HG03135 (cell line): Measurements from ENCODE around the gene CPED1.

Experiments used
- ATAC-seq: cut with Tn5 transposase; IDR thresholded peaks from one replicate; pipeline ENCODE4 v1.9.1; 2021; ENCODE audit warnings: mild to moderate bottlenecking, moderate library complexity; ENCODE audit not compliant: unreplicated experiment

CPED1 gene

GRCh38 chr7:120988591-120989256 is at the start of gene CPED1:
CPED1 (plus strand) TSS chr7:120988711; CDS start chr7:120989622, 911 bp downstream.
- ATAC-seq: peak; percentile 44

DNA sequence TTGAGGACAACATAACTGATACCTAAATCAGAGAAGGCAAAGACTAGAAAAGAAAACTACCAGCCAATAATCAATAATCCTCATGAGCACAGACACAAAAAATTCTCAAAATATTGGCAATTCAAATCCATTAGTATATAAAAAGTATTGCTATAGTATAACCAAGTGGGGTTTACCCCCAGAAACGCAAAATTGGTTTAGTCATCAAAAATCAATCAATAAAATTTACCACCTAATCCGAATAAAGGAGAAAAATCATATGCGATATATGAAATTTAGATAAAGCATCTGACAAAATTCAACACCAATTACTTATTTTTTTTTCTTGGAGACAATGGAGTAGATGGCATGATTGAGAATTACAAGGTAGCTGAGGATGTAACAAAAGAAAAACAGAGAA is 49.2 kb upstream of the CPED1 start:
- no peak for ATAC-seq

DNA sequence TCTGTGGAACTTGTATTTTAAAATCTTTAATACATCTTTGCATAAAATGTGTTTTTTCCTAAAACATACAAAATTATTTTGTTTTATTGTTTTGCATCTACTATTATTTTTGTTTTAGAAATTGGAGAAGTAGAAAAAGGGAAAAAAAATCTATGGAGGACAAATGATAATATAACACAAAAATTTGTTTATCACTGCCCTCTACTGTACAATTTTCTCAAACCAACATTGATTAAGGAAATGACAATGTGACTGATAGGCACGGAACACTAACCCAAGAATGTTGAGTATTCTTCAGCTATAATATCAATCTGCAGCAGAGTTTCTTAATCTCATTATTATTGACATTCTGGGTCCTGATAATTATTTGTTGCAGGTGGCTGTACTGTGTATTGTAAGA is 47.4 kb upstream of the CPED1 start:
- ATAC-seq: no peak

GRCh38 chr7:120941856-120942255 is 46.7 kb upstream of the CPED1 start:
- no peak for ATAC-seq

DNA sequence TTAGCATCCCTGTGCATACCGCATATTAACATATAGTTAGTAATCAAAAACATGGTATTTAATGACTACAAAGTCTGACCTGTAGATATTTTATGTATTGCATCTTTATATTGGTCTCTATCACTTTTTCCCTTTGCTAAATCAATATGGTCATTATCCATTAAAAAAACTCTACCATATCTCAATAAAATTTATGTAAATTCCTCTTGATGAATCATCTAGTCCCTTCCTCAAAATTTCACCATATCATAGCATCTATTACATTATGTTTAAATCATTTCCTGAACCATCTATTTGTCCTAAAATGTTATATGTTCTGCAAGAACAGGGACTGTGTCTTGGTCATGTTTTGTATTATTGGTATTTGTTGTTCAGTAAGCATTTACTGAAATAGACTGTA is 45.6 kb upstream of the CPED1 start:
- ATAC-seq: no peak

- no peak for ATAC-seq
Observed at GRCh38 chr7:120944826-120945562, 43.5 kb upstream of the CPED1 start.

DNA sequence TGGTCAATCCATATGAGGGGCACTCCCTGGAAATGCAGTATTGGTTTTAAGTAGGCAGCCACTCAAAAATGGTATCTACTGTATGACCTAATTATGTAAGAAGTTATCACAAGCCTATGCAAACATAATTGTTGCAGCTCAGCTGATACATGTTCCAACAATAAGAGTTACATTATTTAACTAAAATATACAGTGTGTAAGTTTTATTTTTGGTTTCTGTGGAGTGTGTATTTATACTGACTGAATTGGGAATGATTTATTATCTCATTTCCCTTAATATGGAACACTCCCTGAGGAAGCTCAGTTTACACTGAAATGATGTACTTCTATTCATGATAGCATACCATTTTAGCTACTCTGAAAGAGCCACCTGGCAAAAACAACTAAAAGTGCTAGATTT is 40.5 kb upstream of the CPED1 start:
- ATAC-seq: no peak

GRCh38 chr7:120949393-120949911 is 39.1 kb upstream of the CPED1 start:
- no peak for ATAC-seq

DNA sequence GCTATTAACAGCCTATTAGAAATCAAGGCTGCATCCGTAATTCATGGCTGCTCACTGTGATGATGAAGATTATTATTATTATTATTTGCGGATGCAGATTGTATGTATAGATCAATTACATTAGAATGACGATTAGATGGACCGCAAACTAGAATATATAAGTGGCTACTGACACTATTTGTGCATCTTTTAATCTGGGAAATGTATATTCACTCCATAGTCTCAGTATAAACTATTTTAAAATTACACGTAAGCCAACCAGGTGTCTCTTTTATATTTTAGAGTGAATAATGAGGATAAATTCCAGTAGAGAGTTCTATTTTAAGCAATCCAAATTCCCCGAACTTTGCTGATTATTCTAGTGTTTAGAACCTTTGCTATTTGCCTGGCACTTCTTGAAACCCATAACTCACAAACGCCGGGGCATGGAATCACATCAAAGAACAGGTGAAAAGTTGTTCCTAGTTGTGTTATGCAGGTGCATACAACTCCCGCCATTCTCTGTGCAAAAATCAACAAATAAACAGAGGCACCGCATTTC is 38.4 kb upstream of the CPED1 start:
- no peak for ATAC-seq

GRCh38 chr7:120950539-120951308 is 37.8 kb upstream of the CPED1 start, which contains the start of gene ING3:
ING3 (plus strand) TSS chr7:120950777; CDS start chr7:120950897, 120 bp downstream.
- ATAC-seq: peak; percentile 97

DNA sequence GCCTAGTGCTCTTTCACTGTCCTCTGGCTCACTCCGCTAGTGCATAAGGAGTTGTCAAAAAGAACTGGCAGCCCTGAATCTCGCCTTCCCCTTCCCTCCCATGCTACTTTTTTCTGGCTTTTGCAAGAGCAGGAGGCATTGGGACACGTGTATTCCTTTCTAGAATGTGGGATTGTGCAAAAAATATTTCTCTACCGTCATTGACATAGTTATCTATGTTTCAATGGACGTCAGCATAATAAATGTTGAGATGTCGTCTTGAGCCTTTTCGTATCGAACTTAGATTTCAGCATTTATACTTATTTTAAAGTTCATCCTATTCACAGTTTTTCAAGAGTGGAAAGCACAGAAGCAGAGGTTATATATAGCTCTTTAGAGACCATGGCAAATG is 37.2 kb upstream of the CPED1 start:
- no peak for ATAC-seq

- no peak for ATAC-seq
Observed at GRCh38 chr7:120951826-120952225, 36.7 kb upstream of the CPED1 start.

DNA sequence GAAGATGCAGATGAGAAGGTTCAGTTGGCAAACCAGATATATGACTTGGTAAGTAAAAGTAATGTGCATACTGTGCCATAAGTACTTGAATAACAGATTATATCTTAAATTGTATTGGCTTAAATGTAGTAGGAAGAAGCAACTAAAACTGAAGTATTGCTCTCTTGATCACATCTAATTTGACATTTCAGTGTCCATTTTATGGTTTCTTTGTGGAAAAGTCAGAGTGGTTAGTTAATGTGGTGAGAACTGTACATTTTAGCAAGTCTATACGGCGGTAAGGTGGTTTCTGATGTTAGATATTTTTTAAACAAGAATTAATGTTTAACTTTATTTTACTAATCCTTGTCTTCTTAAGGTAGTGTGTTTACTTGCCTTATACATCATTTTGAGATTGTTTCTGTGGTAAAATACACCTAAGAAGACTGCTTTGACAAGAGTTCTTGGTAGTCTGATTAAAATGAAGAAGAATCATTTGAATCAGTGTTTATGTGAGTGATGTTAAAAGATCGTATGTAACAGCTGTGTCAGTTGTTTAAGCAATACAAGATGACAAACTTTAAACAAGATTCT is 32.8 kb upstream of the CPED1 start:
- ATAC-seq: peak; percentile 40

DNA sequence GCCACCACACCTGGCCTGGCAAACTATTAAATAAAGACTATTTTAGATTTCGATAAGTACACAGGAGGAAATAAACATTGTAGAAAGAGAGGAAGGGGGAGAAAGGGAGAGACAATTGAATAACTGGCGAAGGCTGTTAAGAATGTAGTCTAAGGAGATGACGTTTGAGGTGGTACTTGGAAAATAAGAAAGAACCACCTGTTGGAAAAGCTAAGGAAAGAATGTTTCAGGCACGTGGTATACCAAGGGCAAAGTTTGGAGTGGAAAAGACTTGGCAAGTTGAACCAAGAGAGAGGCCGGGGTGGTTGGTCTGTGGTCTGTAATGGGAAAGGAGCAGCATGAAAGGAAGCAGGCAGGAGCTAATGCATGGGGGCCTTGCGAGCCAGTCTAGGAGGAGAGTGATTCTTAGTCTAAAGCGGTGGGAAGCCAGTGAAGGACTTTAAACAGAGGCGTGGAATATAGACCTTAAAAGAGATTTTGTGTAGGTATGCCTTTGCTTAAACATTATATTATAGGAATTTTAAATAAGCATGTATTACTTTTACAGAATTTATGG is 28.5 kb upstream of the CPED1 start:
- ATAC-seq: no peak

- no peak for ATAC-seq
Observed at GRCh38 chr7:120960714-120961113, 27.8 kb upstream of the CPED1 start.

GRCh38 chr7:120961638-120962173 is 26.8 kb upstream of the CPED1 start:
- ATAC-seq: no peak

- ATAC-seq: no peak
Observed at GRCh38 chr7:120964088-120964487, 24.4 kb upstream of the CPED1 start.

DNA sequence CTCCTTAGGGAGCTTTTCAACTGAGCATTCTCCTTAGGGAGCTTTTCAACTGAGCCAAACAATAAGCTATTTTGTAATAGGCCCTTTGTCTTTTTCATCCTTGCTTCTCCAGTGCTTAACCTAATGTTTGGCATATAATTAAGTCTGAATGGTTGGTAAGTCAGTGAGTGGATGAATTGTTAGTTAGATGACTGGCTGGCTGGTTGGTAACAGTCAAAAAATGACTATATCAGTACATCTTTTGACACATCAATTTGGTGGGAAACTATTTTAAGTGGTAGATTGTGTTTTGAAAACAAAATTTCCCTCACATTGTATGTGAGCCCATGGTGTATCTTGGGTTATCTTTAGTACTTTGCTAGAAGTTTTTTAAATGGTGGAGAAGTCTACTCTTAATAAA is 21.6 kb upstream of the CPED1 start:
- no peak for ATAC-seq

DNA sequence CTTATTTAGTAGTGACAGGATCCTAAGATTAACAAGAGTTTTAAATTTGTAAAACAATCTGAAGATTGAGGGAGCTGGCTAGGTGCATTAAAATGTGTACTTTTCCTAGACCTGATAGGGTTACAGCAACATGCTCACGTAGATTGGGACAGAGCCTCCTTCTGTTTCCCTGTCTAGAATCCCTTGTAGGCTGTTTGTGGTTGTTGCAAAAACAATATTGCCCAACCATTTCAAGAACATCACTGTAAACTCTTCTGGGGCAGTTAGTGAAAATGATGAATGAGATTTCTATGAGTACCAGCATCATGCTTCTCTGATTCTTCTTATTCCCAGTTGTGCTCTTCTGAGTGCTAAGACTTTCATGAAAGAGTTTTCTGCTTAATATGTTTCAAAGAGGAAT is 14.7 kb upstream of the CPED1 start:
- ATAC-seq: no peak

GRCh38 chr7:120979765-120980499 is 8.6 kb upstream of the CPED1 start:
- ATAC-seq: no peak
